ENCODE data around the gene FOXN1. TPM values are rescaled to one million over a fixed set of nuclear protein-coding genes. Genes with fewer than 3 reads are reported as not detected.

FOXN1 gene
- total RNA-seq, 1 donor from 2014 or later, result not detected

GRCh38 chr17:28552176-28552999 lies 46.2 kb downstream of the FOXN1 start, which contains the start of gene UNC119:
Gene UNC119, minus strand, starts transcription at chr17:28552624. Its CDS starts 67 bp downstream, at chr17:28552557.
- Histone ChIP-seq H3K9me3 (ENCODE audit: insufficient read depth, low read depth, low read length) (no peaks in the 10 kb centered on the region), H3K9ac (ENCODE audit: low read length) (peak within 1 kb of the TSS; percentile 74), H3K36me3 (ENCODE audit: insufficient read depth, low read length) (peaks cover 19% of the 10 kb centered on the region), H4K20me1 (ENCODE audit: insufficient read depth, low read length) (peaks cover 47% of the 10 kb centered on the region), H3K4me2 (ENCODE audit: low read length) (peak within 1 kb of the TSS; percentile 96), H2AFZ (ENCODE audit: low read depth, low read length) (peak within 1 kb of the TSS; percentile 72), H3K4me1 (ENCODE audit: insufficient read depth, low read length) (peaks cover 7% of the 10 kb centered on the region), H3K79me2 (ENCODE audit: insufficient read depth, low read length) (peaks cover 5% of the 10 kb centered on the region), H3K27ac (ENCODE audit: low read depth, low read length) (peak within 1 kb of the TSS; percentile 11), H3K4me3 (ENCODE audit: insufficient read depth, low read depth, low read length) (peak within 1 kb of the TSS; percentile 70), H3K27me3 (ENCODE audit: insufficient read depth, low read length) (no peaks in the 10 kb centered on the region)
- Mint-ChIP-seq H3K36me3 (ENCODE audit: low read depth, unreplicated experiment) (peaks cover 28% of the 10 kb centered on the region), H3K27ac (ENCODE audit: unreplicated experiment) (peak within 1 kb of the TSS; percentile 53), H3K4me1 (ENCODE audit: low read depth, unreplicated experiment) (peaks cover 13% of the 10 kb centered on the region), H3K4me3 (ENCODE audit: unreplicated experiment) (peak within 1 kb of the TSS; percentile 94), H3K9me3 (ENCODE audit: unreplicated experiment) (no peaks in the 10 kb centered on the region), H3K27me3 (ENCODE audit: low read depth, unreplicated experiment) (no peaks in the 10 kb centered on the region)
- no peak for TF ChIP-seq CTCF (IDR thresholded peaks at IDR 0.05; ENCODE audit: insufficient read depth, low read depth, low read length)
- no peak for TF ChIP-seq EZH2 (IDR thresholded peaks at IDR 0.05; ENCODE audit: insufficient read depth, low read length)
- DNase-seq (ENCODE audit: low read depth), result peak; percentile 18
- FAIRE-seq, result no peak

GRCh38 chr17:28553000-28553505 lies 46.9 kb downstream of the FOXN1 start:
- Histone ChIP-seq H2AFZ (ENCODE audit: low read depth, low read length) (no peak overlapping the region), H3K4me3 (ENCODE audit: insufficient read depth, low read depth, low read length) (no peak overlapping the region), H3K36me3 (ENCODE audit: insufficient read depth, low read length) (peaks cover 19% of the 10 kb centered on the region), H3K79me2 (ENCODE audit: insufficient read depth, low read length) (peaks cover 5% of the 10 kb centered on the region), H3K27ac (ENCODE audit: low read depth, low read length) (no peak overlapping the region), H3K9ac (ENCODE audit: low read length) (no peak overlapping the region), H3K4me2 (ENCODE audit: low read length) (peak overlapping the region; percentile 96), H3K9me3 (ENCODE audit: insufficient read depth, low read depth, low read length) (no peaks in the 10 kb centered on the region), H3K4me1 (ENCODE audit: insufficient read depth, low read length) (peaks cover 7% of the 10 kb centered on the region), H4K20me1 (ENCODE audit: insufficient read depth, low read length) (peaks cover 41% of the 10 kb centered on the region), H3K27me3 (ENCODE audit: insufficient read depth, low read length) (no peaks in the 10 kb centered on the region)
- H3K27ac Mint-ChIP-seq (ENCODE audit: unreplicated experiment), result peak overlapping the region; percentile 53
- FAIRE-seq (no peak), DNase-seq (ENCODE audit: low read depth) (no peak)
- TF ChIP-seq EZH2 (IDR thresholded peaks at IDR 0.05; ENCODE audit: insufficient read depth, low read length) (no peak), CTCF (IDR thresholded peaks at IDR 0.05; ENCODE audit: insufficient read depth, low read depth, low read length) (no peak)
- peak overlapping the region; percentile 94 for H3K4me3 Mint-ChIP-seq (ENCODE audit: unreplicated experiment)
- no peaks in the 10 kb centered on the region for H3K27me3 Mint-ChIP-seq (ENCODE audit: low read depth, unreplicated experiment)
- peaks cover 34% of the 10 kb centered on the region for H3K36me3 Mint-ChIP-seq (ENCODE audit: low read depth, unreplicated experiment)
- no peaks in the 10 kb centered on the region for H3K9me3 Mint-ChIP-seq (ENCODE audit: unreplicated experiment)
- peaks cover 17% of the 10 kb centered on the region for H3K4me1 Mint-ChIP-seq (ENCODE audit: low read depth, unreplicated experiment)

All from astrocyte (in vitro differentiated cells and primary cell).